ENCODE measurements around the gene IGF2BP2. TPM values are rescaled to one million over a fixed set of nuclear protein-coding genes. Genes with fewer than 3 reads are reported as not detected.

Gene IGF2BP2
- total and polyA plus RNA-seq, 11 donors = 5.9 to 21.8 (median 16.8) TPM

DNA sequence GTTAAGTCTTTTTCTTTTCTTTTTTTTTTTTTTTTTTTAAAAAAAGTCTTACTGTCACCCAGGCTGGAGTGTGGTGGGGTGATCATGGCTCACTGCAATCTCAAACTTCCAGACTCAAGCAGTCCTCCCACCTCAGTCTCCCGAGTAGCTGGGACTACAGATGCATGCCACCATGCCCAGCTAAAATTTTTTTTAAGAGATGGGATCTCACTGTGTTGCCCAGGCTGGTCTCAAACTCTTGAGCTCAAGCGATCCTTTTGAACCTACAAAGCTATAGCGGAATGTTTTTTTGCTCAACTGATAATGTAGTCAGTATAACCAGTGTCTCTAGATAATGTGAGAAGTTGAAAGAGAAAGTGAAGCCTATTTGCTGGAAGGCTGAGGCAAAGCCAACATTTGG lies 3.9 kb upstream of the IGF2BP2 start:
- H3K27ac ChIP-seq = no peak overlapping the region
- intact Hi-C loops (cut with DNase I) = loop anchor here in 4 of 10 donors (5.0 to 10.0 kb wide), 3 partner anchors 94 to 109 kb away; partner anchors contain the start of gene TRA2B (in 1 of the 4)
- ATAC-seq = no peak
- H3K4me3 ChIP-seq = no peak overlapping the region
- DNase-seq = no peak
- H3K27me3 ChIP-seq = peaks cover 0 to 19% (median 0%) of the 10 kb centered on the region in 9 donors
- peaks cover 0 to 22% (median 2%) of the 10 kb centered on the region in 12 donors for H3K4me1 ChIP-seq
- 96 to 98% (median 97%) methylated on average over 3 of the region's 3 CpGs for WGBS, 4 donors
- H3K9me3 ChIP-seq = no peaks in the 10 kb centered on the region
- no peak for TF ChIP-seq POLR2A (IDR thresholded peaks at IDR 0.05)
- TF ChIP-seq, protein P1, sequence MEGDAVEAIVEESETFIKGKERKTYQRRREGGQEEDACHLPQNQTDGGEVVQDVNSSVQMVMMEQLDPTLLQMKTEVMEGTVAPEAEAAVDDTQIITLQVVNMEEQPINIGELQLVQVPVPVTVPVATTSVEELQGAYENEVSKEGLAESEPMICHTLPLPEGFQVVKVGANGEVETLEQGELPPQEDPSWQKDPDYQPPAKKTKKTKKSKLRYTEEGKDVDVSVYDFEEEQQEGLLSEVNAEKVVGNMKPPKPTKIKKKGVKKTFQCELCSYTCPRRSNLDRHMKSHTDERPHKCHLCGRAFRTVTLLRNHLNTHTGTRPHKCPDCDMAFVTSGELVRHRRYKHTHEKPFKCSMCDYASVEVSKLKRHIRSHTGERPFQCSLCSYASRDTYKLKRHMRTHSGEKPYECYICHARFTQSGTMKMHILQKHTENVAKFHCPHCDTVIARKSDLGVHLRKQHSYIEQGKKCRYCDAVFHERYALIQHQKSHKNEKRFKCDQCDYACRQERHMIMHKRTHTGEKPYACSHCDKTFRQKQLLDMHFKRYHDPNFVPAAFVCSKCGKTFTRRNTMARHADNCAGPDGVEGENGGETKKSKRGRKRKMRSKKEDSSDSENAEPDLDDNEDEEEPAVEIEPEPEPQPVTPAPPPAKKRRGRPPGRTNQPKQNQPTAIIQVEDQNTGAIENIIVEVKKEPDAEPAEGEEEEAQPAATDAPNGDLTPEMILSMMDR (IDR thresholded peaks at IDR 0.05) = no peak
- H3K36me3 ChIP-seq = no peaks in the 10 kb centered on the region

DNA sequence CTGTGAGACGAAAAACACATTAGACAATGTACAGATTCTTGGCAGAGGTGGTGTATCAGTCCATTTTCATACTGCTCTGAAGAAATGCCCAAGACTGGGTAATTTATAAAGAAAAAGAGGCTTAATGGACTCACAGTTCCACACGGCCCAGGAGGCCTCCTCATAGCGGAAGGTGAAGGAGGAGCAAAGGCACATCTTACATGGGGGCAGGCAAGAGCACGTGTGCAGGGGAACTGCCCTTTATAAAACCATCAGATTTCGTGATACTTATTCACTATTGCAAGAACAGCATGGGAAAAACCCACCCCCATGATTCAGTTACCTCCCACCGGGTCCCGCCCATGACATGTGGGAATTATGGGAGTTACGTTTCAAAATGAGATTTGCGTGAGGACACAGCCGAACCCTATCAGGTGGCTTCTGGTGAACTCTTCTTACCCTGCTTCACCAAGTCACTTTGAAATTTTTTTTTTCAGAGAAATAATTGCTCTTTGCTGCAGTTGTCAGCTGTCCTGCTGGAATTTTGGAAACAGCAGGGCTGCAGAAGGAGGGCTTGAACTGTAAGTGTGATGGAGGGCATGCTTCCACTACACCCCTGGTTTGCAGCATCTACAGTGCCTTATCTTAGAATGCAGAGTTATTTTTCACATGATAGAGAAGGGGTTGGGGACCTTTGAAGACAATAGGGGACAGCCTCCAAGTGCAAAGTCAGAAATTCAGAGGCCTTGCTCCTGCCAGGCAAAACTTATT lies 2.9 kb upstream of the IGF2BP2 start:
- no peak for DNase-seq
- peaks cover 0 to 26% (median 0%) of the 10 kb centered on the region in 9 donors for H3K27me3 ChIP-seq
- H3K36me3 ChIP-seq = no peaks in the 10 kb centered on the region
- WGBS, 4 donors = 91 to 98% (median 94%) methylated on average over 10 of the region's 10 CpGs
- H3K27ac ChIP-seq = no peak overlapping the region
- TF ChIP-seq POLR2A (IDR thresholded peaks at IDR 0.05) = no peak
- TF ChIP-seq, protein P1 (IDR thresholded peaks at IDR 0.05) = no peak
- intact Hi-C loops (cut with DNase I) = loop anchor here in 4 of 10 donors (5.0 to 10.0 kb wide), 3 partner anchors 93 to 110 kb away; partner anchors contain the start of gene TRA2B (in 1 of the 4)
- no peak overlapping the region for H3K4me3 ChIP-seq
- H3K9me3 ChIP-seq = no peaks in the 10 kb centered on the region
- no peak for ATAC-seq
- H3K4me1 ChIP-seq = peaks cover 0 to 30% (median 5%) of the 10 kb centered on the region in 12 donors

GRCh38 chr3:185825639-185826481 lies 1.0 kb upstream of the IGF2BP2 start:
- Histone ChIP-seq H3K27me3 (peaks cover 0 to 44% (median 9%) of the 10 kb centered on the region in 9 donors), H3K36me3 (no peaks in the 10 kb centered on the region), H3K4me1 (peaks cover 0 to 39% (median 7%) of the 10 kb centered on the region in 12 donors), H3K9me3 (no peaks in the 10 kb centered on the region), H3K4me3 (peak overlapping the region; percentile 55 to 84 (median 74)), H3K27ac (peak overlapping the region in 11 of 12 donors; percentile 28 to 83 (median 58))
- WGBS, 4 donors = 2 to 7% (median 4%) methylated on average over 43 to 90 of the region's 90 CpGs
- peak; percentile 21 to 68 (median 33) for DNase-seq
- TF ChIP-seq, protein P1 (IDR thresholded peaks at IDR 0.05) = no peak
- no peak for TF ChIP-seq POLR2A (IDR thresholded peaks at IDR 0.05)
- ATAC-seq = peak in 3 of 4 donors; percentile 46 to 50 (median 49)
- intact Hi-C loops (cut with DNase I) = loop anchor here in 4 of 10 donors (5.0 to 10.0 kb wide), 3 partner anchors 91 to 111 kb away; partner anchors contain the start of gene TRA2B (in 1 of the 4)
